Esophagus squamous epithelium (tissue), 4 donors: ENCODE measurements around the gene PADI6.
"Not testable (repeated sequence)": the region's sequence is repeated elsewhere in the genome, so short reads cannot be mapped to it uniquely, and the experiment has no call there.

Experiments used
- CTCF ChIP-seq, 6 experiments: fragments of 450-650 bp in 4 of 6; fragments of 200-600 bp in 2 of 6; sonication (generic) in 2 of 6; IDR thresholded peaks; one replicate each; pipeline ENCODE4 v1.5.1; 2016 to 2019; ENCODE audit warnings: antibody characterized with exemption in 6 of 6, mild to moderate bottlenecking in 4 of 6, moderate library complexity in 4 of 6
- POLR2A ChIP-seq, 4 donors: fragments of 450-650 bp; IDR thresholded peaks; one replicate each; pipeline ENCODE4 v1.6.1; 2017; ENCODE audit warnings: antibody characterized with exemption in 4 of 4, mild to moderate bottlenecking in 4 of 4, moderate library complexity in 3 of 4

DNA sequence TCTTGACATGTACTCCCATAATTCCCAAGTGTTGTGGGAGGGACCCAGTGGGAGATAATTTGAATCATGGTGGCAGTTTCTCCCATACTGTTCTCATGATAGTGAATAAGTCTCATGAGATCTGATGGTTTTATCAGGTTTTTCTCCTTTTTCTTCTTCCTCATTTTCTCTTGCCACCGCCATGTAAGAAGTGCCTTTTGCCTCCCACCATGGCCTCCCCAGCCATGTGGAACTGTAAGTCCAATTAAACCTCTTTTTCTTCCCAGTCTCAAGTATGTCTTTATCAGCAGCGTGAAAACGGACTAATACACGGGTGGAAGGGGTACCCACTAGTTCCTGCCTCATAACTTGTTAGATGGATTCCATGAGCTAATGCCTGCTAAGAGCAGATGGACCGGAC is 26.5 kb upstream of the PADI6 start:
- TF ChIP-seq POLR2A, CTCF (IDR thresholded peaks at IDR 0.05): not testable (repeated sequence)
